Heart right ventricle (tissue), 16 donors: ENCODE measurements around the gene EBF3. TPM values are rescaled to one million over a fixed set of nuclear protein-coding genes. Genes with fewer than 3 reads are reported as not detected.

Experiments
- ATAC-seq, 8 donors: fragments of 200-7000 bp; cut with Tn5 transposase; one replicate each; pipeline ENCODE4 v1.9.1; 2020; ENCODE audit warnings: mild to moderate bottlenecking in 8 of 8, moderate library complexity in 8 of 8, moderate number of reproducible peaks in 1 of 8
- DNase-seq, 2 donors: peaks; one replicate each; pipeline ENCODE4 v3.0.0-alpha.2; 2020
- H3K27ac ChIP-seq, 10 donors: fragments of 200-600 bp; sonication (generic) in 2 of 10; one replicate each; pipeline versions ENCODE4 v1.5.0 to v1.8.0; 2020 to 2022; ENCODE audit warnings: mild to moderate bottlenecking in 3 of 10
- H3K27me3 ChIP-seq, 7 donors: fragments of 200-600 bp; one replicate each; pipeline ENCODE4 v1.8.0; 2021 to 2022; ENCODE audit warnings: mild to moderate bottlenecking in 2 of 7
- H3K36me3 ChIP-seq, 9 donors: fragments of 200-600 bp; sonication (generic) in 1 of 9; one replicate each; pipeline versions ENCODE4 v1.5.0 to v1.8.0; 2020 to 2022; ENCODE audit warnings: mild to moderate bottlenecking in 2 of 9
- H3K4me1 ChIP-seq, 9 donors: fragments of 200-600 bp; sonication (generic) in 1 of 9; one replicate each; pipeline versions ENCODE4 v1.5.0 to v1.8.0; 2020 to 2022; ENCODE audit warnings: mild to moderate bottlenecking in 4 of 9
- H3K4me3 ChIP-seq, 10 donors: fragments of 200-600 bp; sonication (generic) in 2 of 10; one replicate each; pipeline versions ENCODE4 v1.5.0 to v1.8.0; 2020 to 2022; ENCODE audit warnings: mild to moderate bottlenecking in 7 of 10, moderate library complexity in 2 of 10
- H3K9me3 ChIP-seq, 11 donors: fragments of 200-600 bp in 10 of 11; sonication (generic) in 2 of 11; one replicate each; pipeline versions ENCODE4 v1.5.0 to v1.8.0; 2013 to 2022; ENCODE audit warnings: mild to moderate bottlenecking in 2 of 11, control low read depth in 1 of 11, moderate library complexity in 1 of 11
- CTCF ChIP-seq, 9 donors: fragments of 200-600 bp; sonication (generic) in 2 of 9; IDR thresholded peaks; one replicate each; pipeline versions ENCODE4 v1.5.0 to v1.8.0; 2021 to 2022; ENCODE audit warnings: antibody characterized with exemption in 9 of 9, mild to moderate bottlenecking in 5 of 9, moderate library complexity in 1 of 9
- WGBS, 2 donors: extraction: QIAGEN DNeasy Blood & Tissue Kit; methylation state at CpG; one replicate each; pipeline ENCODE4 v1.1.7; 2013; ENCODE audit warnings: inconsistent platforms in 1 of 2; 5-methylcytosine and 5-hydroxymethylcytosine counted together
- intact Hi-C, 10 donors: fragments of 100-400 bp; cut with DNase I; formaldehyde crosslinking; loops; one replicate each; pipeline versions ENCODE4 v1.11.1 to v1.14.2; 2022
- polyA plus RNA-seq, 2 donors: library from polyadenylated mRNA; stranded (reverse); fragments of 200-250 nt; gene quantifications; one replicate each; pipeline ENCODE4 v1.2.3, GENCODE V29; 2013
- total RNA-seq, 10 donors: library from RNA; stranded (reverse); fragmentation: NEBNext Ultra II Directional in 3 of 10; extraction: Animal tissue kit (Norgen Biotek cat#: 25700) in 3 of 10; gene quantifications; one replicate each; pipeline versions ENCODE4 v1.2.1 to v1.2.4, GENCODE V29; 2021 to 2023
- donor health status: Arrhythmogenic right ventricular cardiomyopathy.
- donor health status: ischemic (EF 13 %, LVEDD 7.1; RV severe dilation, severe dysfunction).
- donor health status: healthy with polysubstance abuse.
- donor health status: DM: no; HTN: yes; CAD: no.
- donor health status: DM: no; HTN: no; CAD: no.
- donor health status: ischemic (EF 25% LVEDD 6.9; RV normal size, moderate dysfunction).
- donor health status: ischemic (EF 25% LVEDD 5.7; RV mildly dilated, moderate dysfunction).
- donor health status: healthy.
- donor health status: DM: yes; HTN: yes; CAD: no.
- donor health status: Ischemic cardiomyopathy.
- donor health status: ischemic (EF 35%, LVEDD 5.7; RV mildly dilated, moderate dysfunction).
- donor health status: nonischemic (EF 11% LVEDD 7.7; RV severe dilation, severe dysfunction).
- donor health status: DM: yes; HTN: yes; CAD: no.
- donor health status: PGD.
- donor health status: ischemic (EF 29% LVEDD 5.4; RV normal size, mild dysfunction).
- donor health status: nonischemic (EF 23%, LVEDD 6.1; RV moderate dilation, normal function).

Gene EBF3
- total and polyA plus RNA-seq, 12 donors: 3.9 to 12.2 (median 5.6) TPM

- WGBS, 2 donors: 82 to 85% methylated on average over 22 of the region's 22 CpGs
- no peak for DNase-seq
- peaks cover 0 to 4% (median 0%) of the 10 kb centered on the region in 9 donors for H3K36me3 ChIP-seq
Measured at GRCh38 chr10:129911451-129912165, 52.5 kb downstream of the EBF3 start.

GRCh38 chr10:129910861-129911260, 53.2 kb downstream of the EBF3 start:
- DNase-seq (no peak), ATAC-seq (no peak)
- 95 to 96% methylated on average over 10 of the region's 10 CpGs for WGBS, 2 donors
- Histone ChIP-seq H3K27me3 (no peaks in the 10 kb centered on the region), H3K4me3 (no peak overlapping the region), H3K9me3 (no peaks in the 10 kb centered on the region), H3K27ac (no peak overlapping the region), H3K36me3 (peaks cover 0 to 4% (median 0%) of the 10 kb centered on the region in 9 donors), H3K4me1 (peaks cover 0 to 33% (median 12%) of the 10 kb centered on the region in 9 donors)
- intact Hi-C loops: no loop called here
- TF ChIP-seq CTCF (IDR thresholded peaks at IDR 0.05): no peak

More at GRCh38 chr10:129911451-129912165, 52.5 kb downstream of the EBF3 start:
- peaks cover 0 to 40% (median 13%) of the 10 kb centered on the region in 9 donors for H3K4me1 ChIP-seq
- intact Hi-C loops: no loop called here
- H3K27ac ChIP-seq: no peak overlapping the region
- no peak overlapping the region for H3K4me3 ChIP-seq
- no peaks in the 10 kb centered on the region for H3K9me3 ChIP-seq
- TF ChIP-seq CTCF (IDR thresholded peaks at IDR 0.05): no peak
- H3K27me3 ChIP-seq: no peaks in the 10 kb centered on the region
- no peak for ATAC-seq

GRCh38 chr10:129909531-129910256, 54.4 kb downstream of the EBF3 start:
- ATAC-seq (no peak), DNase-seq (no peak)
- intact Hi-C loops: no loop called here
- WGBS, 2 donors: 86 to 91% methylated on average over 28 of the region's 28 CpGs
- Histone ChIP-seq H3K36me3 (peaks cover 0 to 4% (median 0%) of the 10 kb centered on the region in 9 donors), H3K27me3 (no peaks in the 10 kb centered on the region), H3K27ac (no peak overlapping the region), H3K9me3 (no peaks in the 10 kb centered on the region), H3K4me1 (peaks cover 0 to 28% (median 12%) of the 10 kb centered on the region in 9 donors), H3K4me3 (no peak overlapping the region)
- TF ChIP-seq CTCF (IDR thresholded peaks at IDR 0.05): no peak

- H3K4me3 ChIP-seq: no peak overlapping the region
- DNase-seq: no peak
- no peak for TF ChIP-seq CTCF (IDR thresholded peaks at IDR 0.05)
- 83 to 90% methylated on average over 3 of the region's 3 CpGs for WGBS, 2 donors
- H3K36me3 ChIP-seq: peaks cover 0 to 4% (median 0%) of the 10 kb centered on the region in 9 donors
- H3K9me3 ChIP-seq: no peaks in the 10 kb centered on the region
- intact Hi-C loops: no loop called here
- peaks cover 0 to 25% (median 12%) of the 10 kb centered on the region in 9 donors for H3K4me1 ChIP-seq
- ATAC-seq: no peak
- no peaks in the 10 kb centered on the region for H3K27me3 ChIP-seq
- no peak overlapping the region for H3K27ac ChIP-seq
Measured at GRCh38 chr10:129909080-129909479, 55.0 kb downstream of the EBF3 start.
